Type B pancreatic cell (in vitro differentiated cells): ENCODE data around the gene ZNF438. TPM values are rescaled to one million over a fixed set of nuclear protein-coding genes. Genes with fewer than 3 reads are reported as not detected.

ENCODE experiments used
- DNase-seq: peaks from one replicate; pipeline ENCODE4 v3.0.0; 2021; ENCODE audit warnings: mixed read lengths; ENCODE audit not compliant: unreplicated experiment; ENCODE audit errors: extremely low spot score
- H3K27ac Mint-ChIP-seq: 2 replicates; pipeline ENCODE4 v1.8.0; 2021; ENCODE audit warnings: mild to moderate bottlenecking, mixed read lengths
- H3K27me3 Mint-ChIP-seq: 2 replicates; pipeline ENCODE4 v1.8.0; 2021; ENCODE audit warnings: mixed read lengths
- H3K36me3 Mint-ChIP-seq: 2 replicates; pipeline ENCODE4 v1.8.0; 2021; ENCODE audit warnings: mixed read lengths
- H3K4me1 Mint-ChIP-seq: one replicate; pipeline ENCODE4 v1.8.0; 2021; ENCODE audit warnings: mixed read lengths; ENCODE audit not compliant: unreplicated experiment
- H3K4me3 Mint-ChIP-seq: 2 replicates; pipeline ENCODE4 v1.8.0; 2021; ENCODE audit warnings: mild to moderate bottlenecking, mixed read lengths
- H3K9me3 Mint-ChIP-seq: 2 replicates; pipeline ENCODE4 v1.8.0; 2021; ENCODE audit warnings: mixed read lengths
- CTCF ChIP-seq: fragments of 200-600 bp; sonication (generic); conservative IDR thresholded peaks from 2 replicates; pipeline ENCODE4 v1.5.0; 2021; ENCODE audit warnings: antibody characterized with exemption, mild to moderate bottlenecking
- total RNA-seq: library from RNA; stranded (reverse); gene quantifications from 2 replicates; pipeline ENCODE4 v1.2.1, GENCODE V29; 2021; ENCODE audit warnings: low replicate concordance

The ZNF438 gene
- total RNA-seq, 1 donor from 2014 or later: 3.7 TPM

GRCh38 chr10:30819341-30820181, 212.1 kb downstream of the ZNF438 start:
- no peak overlapping the region for H3K4me3 Mint-ChIP-seq
- no peaks in the 10 kb centered on the region for H3K27me3 Mint-ChIP-seq
- DNase-seq: no peak
- no peaks in the 10 kb centered on the region for H3K36me3 Mint-ChIP-seq
- no peak overlapping the region for H3K27ac Mint-ChIP-seq
- H3K4me1 Mint-ChIP-seq: peaks cover 53% of the 10 kb centered on the region
- TF ChIP-seq CTCF: no peak
- H3K9me3 Mint-ChIP-seq: no peaks in the 10 kb centered on the region

DNA sequence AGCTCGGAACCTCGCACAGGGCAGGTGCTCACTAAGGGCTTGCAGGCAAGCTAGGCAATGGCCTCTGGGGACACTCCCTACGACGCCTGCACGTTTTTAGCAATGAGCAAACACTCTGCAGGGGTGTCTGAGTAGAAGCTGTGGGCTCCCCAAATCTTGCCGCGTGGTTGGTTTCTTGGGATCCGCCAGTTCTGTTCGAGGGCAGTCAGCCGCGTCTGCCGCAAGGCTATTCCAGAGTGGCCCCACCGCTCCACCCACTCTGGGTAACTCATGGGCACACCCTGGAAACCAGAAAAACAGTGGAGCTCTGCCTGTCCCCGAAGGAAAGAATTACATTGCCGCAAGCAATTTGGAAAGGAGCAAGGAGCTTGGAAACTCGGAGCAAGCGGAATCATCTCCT, 212.8 kb downstream of the ZNF438 start:
- Mint-ChIP-seq H3K27me3 (no peaks in the 10 kb centered on the region), H3K27ac (no peak overlapping the region), H3K9me3 (no peaks in the 10 kb centered on the region), H3K4me3 (no peak overlapping the region), H3K36me3 (no peaks in the 10 kb centered on the region), H3K4me1 (peaks cover 59% of the 10 kb centered on the region)
- no peak for TF ChIP-seq CTCF
- DNase-seq: no peak

GRCh38 chr10:30818010-30818660, 213.5 kb downstream of the ZNF438 start:
- Mint-ChIP-seq H3K36me3 (no peaks in the 10 kb centered on the region), H3K4me1 (peaks cover 61% of the 10 kb centered on the region), H3K27me3 (no peaks in the 10 kb centered on the region), H3K9me3 (no peaks in the 10 kb centered on the region), H3K4me3 (no peak overlapping the region), H3K27ac (no peak overlapping the region)
- no peak for TF ChIP-seq CTCF
- no peak for DNase-seq

DNA sequence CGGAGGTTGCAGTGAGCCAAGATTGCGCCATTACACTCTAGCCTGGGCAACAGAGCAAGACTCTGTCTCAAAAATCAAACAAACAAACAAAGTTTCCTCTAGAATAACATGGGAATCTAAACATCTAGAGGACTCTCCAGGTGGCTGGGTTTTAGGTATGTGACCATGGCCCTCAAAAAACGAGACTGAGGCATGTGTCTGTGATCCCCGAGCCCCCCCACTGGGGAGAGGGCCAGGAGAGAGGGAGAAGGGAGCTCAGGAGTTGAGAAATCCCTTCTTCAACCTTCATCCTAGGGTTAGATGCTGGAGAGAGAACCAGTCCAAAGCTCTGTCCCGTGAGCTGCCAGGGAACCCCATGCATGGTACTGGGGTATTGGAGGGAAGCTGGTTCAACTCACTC, 214.1 kb downstream of the ZNF438 start:
- H3K4me3 Mint-ChIP-seq: no peak overlapping the region
- H3K27ac Mint-ChIP-seq: no peak overlapping the region
- H3K27me3 Mint-ChIP-seq: no peaks in the 10 kb centered on the region
- no peaks in the 10 kb centered on the region for H3K9me3 Mint-ChIP-seq
- H3K36me3 Mint-ChIP-seq: no peaks in the 10 kb centered on the region
- peaks cover 62% of the 10 kb centered on the region for H3K4me1 Mint-ChIP-seq
- no peak for TF ChIP-seq CTCF
- no peak for DNase-seq

DNA sequence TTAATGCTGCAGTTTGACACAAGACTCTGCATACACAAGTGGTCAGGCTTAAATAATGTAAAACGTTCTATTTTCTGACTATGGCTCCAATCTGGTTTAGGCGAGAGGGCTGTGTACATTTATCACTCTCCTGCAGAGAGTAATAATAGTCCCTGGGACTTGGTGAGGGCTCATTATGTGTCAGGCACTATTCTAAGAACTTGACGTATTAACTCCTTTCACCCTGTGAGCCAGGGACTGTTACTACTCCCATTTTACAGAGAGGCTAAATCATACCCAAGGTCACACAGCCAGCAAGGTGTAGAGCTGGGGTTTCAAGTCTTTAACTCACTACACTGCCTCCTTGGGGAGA, 214.9 kb downstream of the ZNF438 start:
- H3K4me3 Mint-ChIP-seq: no peak overlapping the region
- TF ChIP-seq CTCF: no peak
- peaks cover 67% of the 10 kb centered on the region for H3K4me1 Mint-ChIP-seq
- no peaks in the 10 kb centered on the region for H3K9me3 Mint-ChIP-seq
- no peak for DNase-seq
- H3K27me3 Mint-ChIP-seq: no peaks in the 10 kb centered on the region
- H3K36me3 Mint-ChIP-seq: no peaks in the 10 kb centered on the region
- peak overlapping the region; percentile 31 for H3K27ac Mint-ChIP-seq
